GM23338 (cell line): ENCODE data around the gene ITGB5. TPM values are rescaled to one million over a fixed set of nuclear protein-coding genes. Genes with fewer than 3 reads are reported as not detected.

Experiments used
- ATAC-seq: fragments of 200-7000 bp; cut with Tn5 transposase; 3 replicates; pipeline ENCODE4 v1.9.1; 2020
- DNase-seq: peaks from one replicate; pipeline ENCODE4 v3.0.0-alpha.2; 2015; ENCODE audit warnings: low spot score
- H2AFZ ChIP-seq: fragments of 200-600 bp; sonication (generic); 2 replicates; pipeline ENCODE4 v1.8.0; 2016; ENCODE audit warnings: antibody characterized with exemption, mild to moderate bottlenecking, moderate library complexity
- H3F3A ChIP-seq: fragments of 200-600 bp; sonication (generic); replicated peaks from 2 replicates; pipeline ENCODE4 v1.8.0; 2017; ENCODE audit warnings: antibody characterized with exemption, mixed run types, low read depth
- H3K27ac ChIP-seq: fragments of 200-600 bp; sonication (generic); 2 replicates; pipeline ENCODE4 v1.6.1; 2016; ENCODE audit warnings: low read depth
- H3K27me3 ChIP-seq: fragments of 200-600 bp; sonication (generic); 2 replicates; pipeline ENCODE4 v1.8.0; 2016; ENCODE audit warnings: mild to moderate bottlenecking, mixed run types, moderate library complexity; ENCODE audit not compliant: insufficient read depth
- H3K36me3 ChIP-seq: fragments of 200-600 bp; sonication (generic); 2 replicates; pipeline ENCODE4 v1.8.0; 2016; ENCODE audit warnings: mild to moderate bottlenecking; ENCODE audit not compliant: insufficient read depth
- H3K4me1 ChIP-seq: fragments of 200-600 bp; sonication (generic); 2 replicates; pipeline ENCODE4 v1.8.0; 2016; ENCODE audit warnings: mild to moderate bottlenecking, moderate library complexity; ENCODE audit not compliant: insufficient read depth
- H3K4me2 ChIP-seq: fragments of 200-600 bp; sonication (generic); 2 replicates; pipeline ENCODE4 v1.7.1; 2017; ENCODE audit warnings: mixed run types
- H3K4me3 ChIP-seq: fragments of 200-600 bp; sonication (generic); 2 replicates; pipeline ENCODE4 v1.6.1; 2016; ENCODE audit warnings: mixed run types
- H3K79me2 ChIP-seq: fragments of 200-600 bp; sonication (generic); replicated peaks from 2 replicates; pipeline ENCODE4 v1.8.0; 2017; ENCODE audit warnings: mild to moderate bottlenecking; ENCODE audit not compliant: insufficient read depth
- H3K9me2 ChIP-seq: fragments of 200-600 bp; sonication (generic); 2 replicates; pipeline ENCODE4 v1.8.0; 2017; ENCODE audit not compliant: insufficient read depth
- H4K20me1 ChIP-seq: fragments of 200-600 bp; sonication (generic); replicated peaks from 2 replicates; pipeline ENCODE4 v1.8.0; 2017; ENCODE audit warnings: mild to moderate bottlenecking; ENCODE audit not compliant: insufficient read depth
- H3K27ac Mint-ChIP-seq: 2 replicates; pipeline ENCODE4 v1.8.0; 2020; ENCODE audit warnings: inconsistent platforms, mild to moderate bottlenecking, moderate library complexity, mixed read lengths
- H3K27me3 Mint-ChIP-seq: 3 replicates; pipeline ENCODE4 v1.8.0; 2022; ENCODE audit warnings: low read depth, mild to moderate bottlenecking, moderate library complexity, mixed read lengths, inconsistent platforms; ENCODE audit not compliant: insufficient read depth, poor library complexity
- H3K36me3 Mint-ChIP-seq: 3 replicates; pipeline ENCODE4 v1.8.0; 2021; ENCODE audit warnings: low read depth, mild to moderate bottlenecking, inconsistent platforms, moderate library complexity, mixed read lengths
- H3K4me1 Mint-ChIP-seq: 3 replicates; pipeline ENCODE4 v1.8.0; 2020; ENCODE audit warnings: mild to moderate bottlenecking, inconsistent platforms, mixed read lengths
- H3K4me3 Mint-ChIP-seq: 3 replicates; pipeline ENCODE4 v1.8.0; 2021; ENCODE audit warnings: moderate library complexity, mild to moderate bottlenecking, inconsistent platforms, mixed read lengths
- H3K9me3 Mint-ChIP-seq: 3 replicates; pipeline ENCODE4 v1.8.0; 2020; ENCODE audit warnings: moderate library complexity, mild to moderate bottlenecking, inconsistent platforms, mixed read lengths
- CREB1 ChIP-seq: fragments of 250-450 bp; sonication (Bioruptor Pico); IDR thresholded peaks from 2 replicates; pipeline ENCODE4 v1.5.0; 2020; ENCODE audit warnings: low read depth, mild to moderate bottlenecking, moderate library complexity
- EZH2 ChIP-seq: fragments of 200-600 bp; sonication (generic); IDR thresholded peaks from one replicate; pipeline ENCODE4 v1.8.0; 2017; ENCODE audit warnings: antibody characterized with exemption, mild to moderate bottlenecking, low read depth; ENCODE audit not compliant: unreplicated experiment
- EZH2phosphoT487 ChIP-seq: fragments of 200-600 bp; sonication (generic); IDR thresholded peaks from one replicate; pipeline ENCODE4 v1.8.1; 2018; ENCODE audit warnings: antibody characterized with exemption; ENCODE audit not compliant: unreplicated experiment
- JUNB ChIP-seq: IDR thresholded peaks from one replicate; pipeline ENCODE4 v1.6.1; 2016; ENCODE audit warnings: antibody characterized with exemption; ENCODE audit not compliant: unreplicated experiment
- NANOG ChIP-seq: IDR thresholded peaks from 2 replicates; pipeline ENCODE4 v1.6.1; 2016; ENCODE audit warnings: antibody characterized with exemption, borderline replicate concordance
- POLR2AphosphoS5 ChIP-seq: IDR thresholded peaks from 2 replicates; pipeline ENCODE4 v1.6.1; 2016; ENCODE audit warnings: antibody characterized with exemption, low read depth
- STAT1 ChIP-seq: IDR thresholded peaks from one replicate; pipeline ENCODE4 v1.6.1; 2016; ENCODE audit warnings: antibody characterized with exemption; ENCODE audit not compliant: unreplicated experiment
- ZNF114 ChIP-seq: fragments of 250-450 bp; sonication (Bioruptor Pico); IDR thresholded peaks from 2 replicates; pipeline ENCODE4 v1.5.0; 2020; ENCODE audit warnings: mild to moderate bottlenecking, moderate library complexity
- ZNF331 ChIP-seq: fragments of 250-450 bp; sonication (Bioruptor Pico); IDR thresholded peaks from 2 replicates; pipeline ENCODE4 v1.5.0; 2020; ENCODE audit warnings: low read depth, mild to moderate bottlenecking, moderate library complexity
- polyA plus RNA-seq: library from polyadenylated mRNA; unstranded; fragments of >200 nt; fragmentation: Nextera tagmentation; extraction: Ambion mirVana; gene quantifications from 2 replicates; pipeline ENCODE4 v1.2.1, GENCODE V29; 2016
- total RNA-seq: library from RNA; depleted of rRNA; stranded (reverse); fragments of >200 nt; shearing (Covaris generic); gene quantifications from 2 replicates; pipeline ENCODE4 v1.2.3, GENCODE V29; 2014
- TF ChIP-seq, protein P1 (sequence below): IDR thresholded peaks from 2 replicates; pipeline ENCODE4 v1.6.1; 2016; ENCODE audit warnings: antibody characterized with exemption
- TF ChIP-seq, protein P2 (sequence below): IDR thresholded peaks from one replicate; pipeline ENCODE4 v1.6.1; 2018; ENCODE audit warnings: antibody characterized with exemption; ENCODE audit not compliant: unreplicated experiment
- TF ChIP-seq, protein P3 (sequence below): fragments of 250-450 bp; sonication (Bioruptor Pico); IDR thresholded peaks from 2 replicates; pipeline ENCODE4 v1.5.0; 2020; ENCODE audit warnings: mild to moderate bottlenecking, moderate library complexity

ITGB5 gene
- total and polyA plus RNA-seq, 2 experiments from 2014 or later: 68.2 to 269 TPM

DNA sequence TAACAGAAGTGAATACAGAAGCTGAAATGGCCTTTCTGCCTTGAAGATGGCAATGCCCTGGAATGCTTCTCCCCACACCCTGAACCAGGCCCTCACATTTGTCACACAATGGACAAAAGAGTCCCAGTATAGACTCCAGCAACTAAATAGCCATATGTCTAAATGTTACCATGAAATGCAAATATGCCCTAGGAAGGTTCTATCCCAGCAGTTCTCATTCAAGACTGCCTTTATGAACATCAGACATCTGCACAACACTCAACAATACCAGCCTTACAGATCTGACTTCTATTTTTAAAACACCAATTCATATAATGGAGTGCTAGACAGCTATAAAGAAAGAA lies 7.9 kb downstream of the ITGB5 start (continued):
- TF ChIP-seq ZNF331 (no peak), EZH2 (no peak), STAT1 (no peak), CREB1 (no peak), EZH2phosphoT487 (no peak)

DNA sequence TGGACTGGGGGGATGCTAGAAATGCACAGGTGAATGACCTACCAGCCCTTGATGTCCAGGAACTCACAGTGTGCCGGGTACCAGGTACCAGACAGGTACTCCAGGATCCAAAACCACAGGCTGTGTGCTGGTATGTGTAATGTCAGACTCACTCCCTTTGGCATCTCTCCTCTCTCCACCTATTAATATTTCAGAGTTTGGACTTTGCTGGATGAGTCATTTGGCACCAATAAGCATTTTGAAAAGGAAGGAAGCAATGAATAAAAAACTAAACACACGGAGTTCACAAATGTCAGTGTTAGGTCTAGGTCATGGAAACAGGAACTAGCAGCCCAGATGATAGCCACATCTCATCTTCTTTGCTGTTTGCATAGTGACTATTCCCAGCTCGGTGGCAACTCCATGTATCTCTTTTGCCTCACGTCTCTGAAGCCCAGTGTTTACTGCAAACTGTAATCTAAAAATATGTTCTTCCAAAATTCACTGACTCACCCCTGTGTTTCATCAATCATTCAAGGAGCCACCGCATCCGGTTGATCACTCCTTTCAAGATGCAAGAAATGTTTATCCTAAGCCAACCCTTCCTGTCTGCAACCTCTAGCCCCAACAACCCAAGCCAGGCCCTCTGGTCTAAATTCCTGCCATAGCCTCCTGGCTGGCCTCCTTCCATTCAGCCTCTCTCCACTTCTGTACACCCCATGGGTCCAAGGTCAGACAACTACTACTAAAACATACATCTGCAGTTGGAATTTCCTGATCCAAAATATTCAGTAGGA lies 8.4 kb downstream of the ITGB5 start:
- DNase-seq: no peak
- peaks cover 58% of the 10 kb centered on the region for H3K4me1 Mint-ChIP-seq
- H3K4me1 ChIP-seq: peaks cover 74% of the 10 kb centered on the region
- H3K4me3 ChIP-seq: no peak overlapping the region
- no peaks in the 10 kb centered on the region for H3K9me3 Mint-ChIP-seq
- peaks cover 39% of the 10 kb centered on the region for H4K20me1 ChIP-seq
- H3K27ac Mint-ChIP-seq: no peak overlapping the region
- no peak overlapping the region for H2AFZ ChIP-seq
- no peaks in the 10 kb centered on the region for H3K36me3 ChIP-seq
- peaks cover 100% of the 10 kb centered on the region for H3K79me2 ChIP-seq
- peak overlapping the region; percentile 40; the same call in 1 of the 2 replicates for H3K4me2 ChIP-seq
- peaks cover 6% of the 10 kb centered on the region for H3F3A ChIP-seq
- H3K4me3 Mint-ChIP-seq: no peak overlapping the region; the same call in 2 of the 3 replicates
- peaks cover 7% of the 10 kb centered on the region for H3K27me3 Mint-ChIP-seq
- H3K9me2 ChIP-seq: no peaks in the 10 kb centered on the region
- H3K27me3 ChIP-seq: no peaks in the 10 kb centered on the region
- ATAC-seq: no peak
- no peak overlapping the region for H3K27ac ChIP-seq
- H3K36me3 Mint-ChIP-seq: peaks cover 2% of the 10 kb centered on the region
- TF ChIP-seq, protein P1, sequence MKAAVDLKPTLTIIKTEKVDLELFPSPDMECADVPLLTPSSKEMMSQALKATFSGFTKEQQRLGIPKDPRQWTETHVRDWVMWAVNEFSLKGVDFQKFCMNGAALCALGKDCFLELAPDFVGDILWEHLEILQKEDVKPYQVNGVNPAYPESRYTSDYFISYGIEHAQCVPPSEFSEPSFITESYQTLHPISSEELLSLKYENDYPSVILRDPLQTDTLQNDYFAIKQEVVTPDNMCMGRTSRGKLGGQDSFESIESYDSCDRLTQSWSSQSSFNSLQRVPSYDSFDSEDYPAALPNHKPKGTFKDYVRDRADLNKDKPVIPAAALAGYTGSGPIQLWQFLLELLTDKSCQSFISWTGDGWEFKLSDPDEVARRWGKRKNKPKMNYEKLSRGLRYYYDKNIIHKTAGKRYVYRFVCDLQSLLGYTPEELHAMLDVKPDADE: no peak
- no peak for TF ChIP-seq JUNB
- TF ChIP-seq, protein P2, sequence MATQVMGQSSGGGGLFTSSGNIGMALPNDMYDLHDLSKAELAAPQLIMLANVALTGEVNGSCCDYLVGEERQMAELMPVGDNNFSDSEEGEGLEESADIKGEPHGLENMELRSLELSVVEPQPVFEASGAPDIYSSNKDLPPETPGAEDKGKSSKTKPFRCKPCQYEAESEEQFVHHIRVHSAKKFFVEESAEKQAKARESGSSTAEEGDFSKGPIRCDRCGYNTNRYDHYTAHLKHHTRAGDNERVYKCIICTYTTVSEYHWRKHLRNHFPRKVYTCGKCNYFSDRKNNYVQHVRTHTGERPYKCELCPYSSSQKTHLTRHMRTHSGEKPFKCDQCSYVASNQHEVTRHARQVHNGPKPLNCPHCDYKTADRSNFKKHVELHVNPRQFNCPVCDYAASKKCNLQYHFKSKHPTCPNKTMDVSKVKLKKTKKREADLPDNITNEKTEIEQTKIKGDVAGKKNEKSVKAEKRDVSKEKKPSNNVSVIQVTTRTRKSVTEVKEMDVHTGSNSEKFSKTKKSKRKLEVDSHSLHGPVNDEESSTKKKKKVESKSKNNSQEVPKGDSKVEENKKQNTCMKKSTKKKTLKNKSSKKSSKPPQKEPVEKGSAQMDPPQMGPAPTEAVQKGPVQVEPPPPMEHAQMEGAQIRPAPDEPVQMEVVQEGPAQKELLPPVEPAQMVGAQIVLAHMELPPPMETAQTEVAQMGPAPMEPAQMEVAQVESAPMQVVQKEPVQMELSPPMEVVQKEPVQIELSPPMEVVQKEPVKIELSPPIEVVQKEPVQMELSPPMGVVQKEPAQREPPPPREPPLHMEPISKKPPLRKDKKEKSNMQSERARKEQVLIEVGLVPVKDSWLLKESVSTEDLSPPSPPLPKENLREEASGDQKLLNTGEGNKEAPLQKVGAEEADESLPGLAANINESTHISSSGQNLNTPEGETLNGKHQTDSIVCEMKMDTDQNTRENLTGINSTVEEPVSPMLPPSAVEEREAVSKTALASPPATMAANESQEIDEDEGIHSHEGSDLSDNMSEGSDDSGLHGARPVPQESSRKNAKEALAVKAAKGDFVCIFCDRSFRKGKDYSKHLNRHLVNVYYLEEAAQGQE: no peak
- TF ChIP-seq, protein P3, sequence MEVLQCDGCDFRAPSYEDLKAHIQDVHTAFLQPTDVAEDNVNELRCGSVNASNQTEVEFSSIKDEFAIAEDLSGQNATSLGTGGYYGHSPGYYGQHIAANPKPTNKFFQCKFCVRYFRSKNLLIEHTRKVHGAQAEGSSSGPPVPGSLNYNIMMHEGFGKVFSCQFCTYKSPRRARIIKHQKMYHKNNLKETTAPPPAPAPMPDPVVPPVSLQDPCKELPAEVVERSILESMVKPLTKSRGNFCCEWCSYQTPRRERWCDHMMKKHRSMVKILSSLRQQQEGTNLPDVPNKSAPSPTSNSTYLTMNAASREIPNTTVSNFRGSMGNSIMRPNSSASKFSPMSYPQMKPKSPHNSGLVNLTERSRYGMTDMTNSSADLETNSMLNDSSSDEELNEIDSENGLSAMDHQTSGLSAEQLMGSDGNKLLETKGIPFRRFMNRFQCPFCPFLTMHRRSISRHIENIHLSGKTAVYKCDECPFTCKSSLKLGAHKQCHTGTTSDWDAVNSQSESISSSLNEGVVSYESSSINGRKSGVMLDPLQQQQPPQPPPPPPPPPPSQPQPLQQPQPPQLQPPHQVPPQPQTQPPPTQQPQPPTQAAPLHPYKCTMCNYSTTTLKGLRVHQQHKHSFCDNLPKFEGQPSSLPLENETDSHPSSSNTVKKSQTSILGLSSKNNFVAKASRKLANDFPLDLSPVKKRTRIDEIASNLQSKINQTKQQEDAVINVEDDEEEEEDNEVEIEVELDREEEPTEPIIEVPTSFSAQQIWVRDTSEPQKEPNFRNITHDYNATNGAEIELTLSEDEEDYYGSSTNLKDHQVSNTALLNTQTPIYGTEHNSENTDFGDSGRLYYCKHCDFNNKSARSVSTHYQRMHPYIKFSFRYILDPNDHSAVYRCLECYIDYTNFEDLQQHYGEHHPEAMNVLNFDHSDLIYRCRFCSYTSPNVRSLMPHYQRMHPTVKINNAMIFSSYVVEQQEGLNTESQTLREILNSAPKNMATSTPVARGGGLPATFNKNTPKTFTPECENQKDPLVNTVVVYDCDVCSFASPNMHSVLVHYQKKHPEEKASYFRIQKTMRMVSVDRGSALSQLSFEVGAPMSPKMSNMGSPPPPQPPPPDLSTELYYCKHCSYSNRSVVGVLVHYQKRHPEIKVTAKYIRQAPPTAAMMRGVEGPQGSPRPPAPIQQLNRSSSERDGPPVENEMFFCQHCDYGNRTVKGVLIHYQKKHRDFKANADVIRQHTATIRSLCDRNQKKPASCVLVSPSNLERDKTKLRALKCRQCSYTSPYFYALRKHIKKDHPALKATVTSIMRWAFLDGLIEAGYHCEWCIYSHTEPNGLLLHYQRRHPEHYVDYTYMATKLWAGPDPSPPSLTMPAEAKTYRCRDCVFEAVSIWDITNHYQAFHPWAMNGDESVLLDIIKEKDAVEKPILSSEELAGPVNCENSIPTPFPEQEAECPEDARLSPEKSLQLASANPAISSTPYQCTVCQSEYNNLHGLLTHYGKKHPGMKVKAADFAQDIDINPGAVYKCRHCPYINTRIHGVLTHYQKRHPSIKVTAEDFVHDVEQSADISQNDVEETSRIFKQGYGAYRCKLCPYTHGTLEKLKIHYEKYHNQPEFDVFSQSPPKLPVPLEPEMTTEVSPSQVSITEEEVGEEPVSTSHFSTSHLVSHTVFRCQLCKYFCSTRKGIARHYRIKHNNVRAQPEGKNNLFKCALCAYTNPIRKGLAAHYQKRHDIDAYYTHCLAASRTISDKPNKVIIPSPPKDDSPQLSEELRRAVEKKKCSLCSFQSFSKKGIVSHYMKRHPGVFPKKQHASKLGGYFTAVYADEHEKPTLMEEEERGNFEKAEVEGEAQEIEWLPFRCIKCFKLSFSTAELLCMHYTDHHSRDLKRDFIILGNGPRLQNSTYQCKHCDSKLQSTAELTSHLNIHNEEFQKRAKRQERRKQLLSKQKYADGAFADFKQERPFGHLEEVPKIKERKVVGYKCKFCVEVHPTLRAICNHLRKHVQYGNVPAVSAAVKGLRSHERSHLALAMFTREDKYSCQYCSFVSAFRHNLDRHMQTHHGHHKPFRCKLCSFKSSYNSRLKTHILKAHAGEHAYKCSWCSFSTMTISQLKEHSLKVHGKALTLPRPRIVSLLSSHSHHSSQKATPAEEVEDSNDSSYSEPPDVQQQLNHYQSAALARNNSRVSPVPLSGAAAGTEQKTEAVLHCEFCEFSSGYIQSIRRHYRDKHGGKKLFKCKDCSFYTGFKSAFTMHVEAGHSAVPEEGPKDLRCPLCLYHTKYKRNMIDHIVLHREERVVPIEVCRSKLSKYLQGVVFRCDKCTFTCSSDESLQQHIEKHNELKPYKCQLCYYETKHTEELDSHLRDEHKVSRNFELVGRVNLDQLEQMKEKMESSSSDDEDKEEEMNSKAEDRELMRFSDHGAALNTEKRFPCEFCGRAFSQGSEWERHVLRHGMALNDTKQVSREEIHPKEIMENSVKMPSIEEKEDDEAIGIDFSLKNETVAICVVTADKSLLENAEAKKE: no peak
- TF ChIP-seq EZH2: no peak
- no peak for TF ChIP-seq POLR2AphosphoS5
- TF ChIP-seq CREB1: no peak
- TF ChIP-seq STAT1: no peak
- TF ChIP-seq ZNF331: no peak
- no peak for TF ChIP-seq NANOG
- TF ChIP-seq ZNF114 (CRISPR knock-in tag): no peak
